Measurements from ENCODE around the gene MRFAP1L1.
A peak's percentile ranks its signal among the peaks of the same experiment; 100 is the strongest.

Gene MRFAP1L1

DNA sequence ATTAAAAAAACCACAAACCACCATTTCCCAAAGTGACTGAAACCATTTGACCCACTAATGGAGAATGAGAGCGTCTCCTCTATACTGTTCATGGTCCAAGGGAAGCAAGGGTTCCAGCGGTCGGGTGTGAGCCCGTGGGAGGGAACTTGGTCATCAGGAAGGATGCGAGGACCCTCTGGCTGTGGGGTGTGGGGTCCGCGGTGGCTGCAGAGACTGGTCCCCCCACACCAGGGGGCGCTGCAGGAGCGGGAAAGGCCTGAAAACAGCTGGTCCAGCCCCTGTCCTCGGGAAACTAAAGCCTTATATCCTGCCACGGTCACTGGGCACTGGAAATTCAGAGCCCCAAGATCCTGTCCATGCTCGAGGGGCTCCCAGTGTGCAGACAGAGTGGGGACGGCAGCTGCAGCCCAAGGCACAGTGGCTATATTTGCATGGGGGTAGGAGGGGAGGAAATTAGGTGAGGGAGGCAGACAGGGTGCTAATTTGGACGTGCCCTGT lies 10.6 kb upstream of the MRFAP1L1 start:
- no peak for DNase-seq (ENCODE audit: low read depth)
- TF ChIP-seq, protein P1, sequence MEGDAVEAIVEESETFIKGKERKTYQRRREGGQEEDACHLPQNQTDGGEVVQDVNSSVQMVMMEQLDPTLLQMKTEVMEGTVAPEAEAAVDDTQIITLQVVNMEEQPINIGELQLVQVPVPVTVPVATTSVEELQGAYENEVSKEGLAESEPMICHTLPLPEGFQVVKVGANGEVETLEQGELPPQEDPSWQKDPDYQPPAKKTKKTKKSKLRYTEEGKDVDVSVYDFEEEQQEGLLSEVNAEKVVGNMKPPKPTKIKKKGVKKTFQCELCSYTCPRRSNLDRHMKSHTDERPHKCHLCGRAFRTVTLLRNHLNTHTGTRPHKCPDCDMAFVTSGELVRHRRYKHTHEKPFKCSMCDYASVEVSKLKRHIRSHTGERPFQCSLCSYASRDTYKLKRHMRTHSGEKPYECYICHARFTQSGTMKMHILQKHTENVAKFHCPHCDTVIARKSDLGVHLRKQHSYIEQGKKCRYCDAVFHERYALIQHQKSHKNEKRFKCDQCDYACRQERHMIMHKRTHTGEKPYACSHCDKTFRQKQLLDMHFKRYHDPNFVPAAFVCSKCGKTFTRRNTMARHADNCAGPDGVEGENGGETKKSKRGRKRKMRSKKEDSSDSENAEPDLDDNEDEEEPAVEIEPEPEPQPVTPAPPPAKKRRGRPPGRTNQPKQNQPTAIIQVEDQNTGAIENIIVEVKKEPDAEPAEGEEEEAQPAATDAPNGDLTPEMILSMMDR (IDR thresholded peaks at IDR 0.05; ENCODE audit: control insufficient read depth, extremely low read depth, insufficient read depth), result peak; percentile 88
- no peak overlapping the region for H3K4me3 ChIP-seq (ENCODE audit: low read depth, low read length)

DNA sequence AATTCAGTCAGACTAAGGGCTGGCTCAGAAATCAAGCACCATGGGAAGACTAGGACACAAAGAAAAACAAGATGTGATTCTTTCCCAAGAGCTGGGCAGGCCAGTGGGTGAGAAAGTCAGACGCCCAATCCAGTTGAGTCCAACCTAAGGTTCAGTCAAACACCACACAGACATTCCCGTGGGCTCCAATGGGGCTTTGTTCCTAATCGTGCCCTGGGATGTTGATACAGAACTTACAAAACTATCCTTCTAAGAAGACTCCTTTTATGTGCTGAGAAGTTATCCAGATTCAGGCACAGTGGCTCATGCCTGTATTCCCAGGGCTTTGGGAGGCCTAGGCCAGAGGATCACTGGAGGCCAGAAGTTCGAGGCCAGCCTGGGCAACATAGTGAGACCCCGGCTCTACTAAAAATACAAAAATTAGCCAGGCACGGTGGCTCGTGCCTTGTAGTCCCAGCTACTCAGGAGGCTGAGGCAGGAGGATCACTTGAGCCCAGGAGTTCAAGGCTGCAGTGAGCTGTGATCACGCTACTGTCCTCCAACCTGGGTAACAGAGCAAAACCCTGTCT lies 10.0 kb upstream of the MRFAP1L1 start:
- DNase-seq (ENCODE audit: low read depth), result no peak
- TF ChIP-seq, protein P1 (IDR thresholded peaks at IDR 0.05; ENCODE audit: control insufficient read depth, extremely low read depth, insufficient read depth), result no peak

DNA sequence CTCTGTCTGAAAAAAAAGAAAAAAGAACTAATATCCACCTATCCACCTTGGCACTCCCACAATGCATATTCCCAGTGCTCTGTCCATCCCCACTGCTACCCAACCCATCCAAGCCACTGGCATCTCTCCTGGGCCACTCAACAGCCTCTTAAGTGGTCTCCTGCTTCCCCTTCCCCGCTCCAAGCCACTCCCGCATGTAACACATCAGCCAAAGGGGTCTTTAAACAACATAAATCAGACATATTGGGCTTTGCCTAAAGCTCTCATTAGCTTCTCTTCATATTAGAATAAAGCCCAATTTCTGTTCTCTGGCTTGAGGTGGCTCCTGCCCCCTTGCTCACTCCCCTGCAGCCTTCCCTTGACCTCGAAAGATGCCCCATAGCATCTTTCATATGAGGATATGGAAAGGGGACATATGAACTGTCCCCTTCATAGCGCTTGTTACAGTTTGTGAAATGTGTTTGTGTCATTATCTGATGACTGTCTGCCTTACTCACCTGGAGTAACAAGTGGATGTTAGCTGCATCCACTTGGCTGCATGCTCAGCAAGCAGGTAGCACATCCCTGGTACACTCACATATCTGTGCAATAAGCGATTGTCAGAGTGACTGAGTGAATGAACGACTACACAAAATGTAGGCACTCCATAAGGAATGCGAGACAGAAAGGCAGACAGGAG lies 9.4 kb upstream of the MRFAP1L1 start:
- no peak overlapping the region for H3K4me3 ChIP-seq (ENCODE audit: low read depth, low read length)
- TF ChIP-seq, protein P1 (IDR thresholded peaks at IDR 0.05; ENCODE audit: control insufficient read depth, extremely low read depth, insufficient read depth), result no peak
- no peak for DNase-seq (ENCODE audit: low read depth)

More for the DNA sequence above, 10.0 kb upstream of the MRFAP1L1 start:
- H3K4me3 ChIP-seq (ENCODE audit: low read depth, low read length), result no peak overlapping the region

DNA sequence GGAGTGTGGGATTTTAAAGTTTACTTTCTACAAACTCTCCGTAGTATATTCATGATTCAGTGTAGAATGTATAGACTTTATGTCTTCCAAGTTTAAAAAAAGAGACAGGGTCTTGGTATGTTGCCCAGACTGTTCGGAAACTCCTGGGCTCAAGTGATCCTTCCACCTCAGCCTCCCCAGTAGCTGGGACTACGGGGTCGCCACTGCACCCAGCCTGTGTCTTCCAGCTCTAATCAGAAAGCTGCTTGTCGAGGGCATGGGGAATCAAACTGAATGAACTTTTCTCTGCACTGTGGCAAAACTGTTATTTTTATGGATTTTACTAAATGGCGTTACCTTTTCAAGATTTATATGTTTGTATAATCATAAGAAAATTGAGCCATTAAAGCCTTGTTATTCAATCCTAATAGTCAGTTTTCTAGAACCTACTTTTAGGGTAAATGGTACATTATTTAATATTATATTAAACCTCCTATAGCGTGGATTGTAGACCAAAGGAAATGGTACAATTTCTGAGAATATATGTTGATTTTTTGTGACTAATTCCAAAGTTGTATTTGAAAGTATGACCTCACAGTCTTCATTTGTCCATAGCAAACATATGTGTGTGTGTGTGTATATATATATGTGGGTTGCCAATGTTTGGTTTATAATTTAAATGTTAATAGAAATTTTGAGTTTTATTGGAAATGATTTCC lies 7.4 kb upstream of the MRFAP1L1 start:
- TF ChIP-seq, protein P1 (IDR thresholded peaks at IDR 0.05; ENCODE audit: control insufficient read depth, extremely low read depth, insufficient read depth), result no peak
- peak overlapping the region; percentile 84 for H3K4me3 ChIP-seq (ENCODE audit: low read depth, low read length)
- no peak for DNase-seq (ENCODE audit: low read depth)

DNA sequence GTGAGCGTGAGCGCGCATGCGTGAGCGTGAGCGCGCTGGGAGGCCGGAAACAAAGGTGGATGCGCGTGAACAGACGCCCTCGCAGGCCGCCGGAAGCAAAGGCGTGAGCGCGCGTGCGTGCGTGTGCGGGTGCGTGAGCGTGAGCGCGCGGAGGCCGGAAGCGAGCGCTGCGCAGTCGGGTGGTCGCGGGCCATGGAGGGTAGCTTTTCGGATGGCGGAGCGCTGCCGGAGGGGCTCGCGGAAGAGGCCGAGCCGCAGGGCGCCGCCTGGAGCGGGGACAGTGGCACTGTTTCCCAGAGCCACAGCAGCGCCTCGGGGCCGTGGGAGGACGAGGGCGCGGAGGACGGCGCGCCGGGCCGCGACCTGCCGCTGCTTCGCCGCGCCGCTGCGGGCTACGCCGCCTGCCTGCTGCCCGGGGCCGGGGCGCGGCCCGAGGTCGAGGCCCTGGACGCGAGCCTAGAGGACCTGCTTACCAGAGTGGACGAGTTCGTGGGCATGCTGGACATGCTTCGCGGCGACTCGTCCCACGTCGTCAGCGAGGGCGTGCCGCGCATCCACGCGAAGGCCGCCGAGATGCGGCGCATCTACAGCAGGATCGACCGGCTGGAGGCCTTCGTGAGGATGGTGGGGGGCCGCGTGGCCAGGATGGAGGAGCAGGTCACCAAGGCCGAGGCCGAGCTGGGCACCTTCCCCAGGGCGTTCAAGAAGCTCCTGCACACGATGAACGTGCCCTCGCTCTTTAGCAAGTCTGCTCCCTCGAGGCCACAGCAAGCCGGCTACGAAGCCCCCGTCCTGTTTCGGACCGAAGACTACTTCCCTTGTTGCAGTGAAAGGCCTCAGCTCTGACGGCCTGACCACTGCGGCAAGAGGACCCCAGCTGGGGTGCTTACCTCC lies 6.6 kb upstream of the MRFAP1L1 start, which contains the start of gene BLOC1S4:
TSS of gene BLOC1S4 (plus strand) at position 157 of the 894 bp plus-strand sequence. CDS start at position 193, 36 bp downstream.
- TF ChIP-seq, protein P1 (IDR thresholded peaks at IDR 0.05; ENCODE audit: control insufficient read depth, extremely low read depth, insufficient read depth), result no peak
- peak; percentile 77 for DNase-seq (ENCODE audit: low read depth)
- H3K4me3 ChIP-seq (ENCODE audit: low read depth, low read length), result peak within 1 kb of the TSS; percentile 84

DNA sequence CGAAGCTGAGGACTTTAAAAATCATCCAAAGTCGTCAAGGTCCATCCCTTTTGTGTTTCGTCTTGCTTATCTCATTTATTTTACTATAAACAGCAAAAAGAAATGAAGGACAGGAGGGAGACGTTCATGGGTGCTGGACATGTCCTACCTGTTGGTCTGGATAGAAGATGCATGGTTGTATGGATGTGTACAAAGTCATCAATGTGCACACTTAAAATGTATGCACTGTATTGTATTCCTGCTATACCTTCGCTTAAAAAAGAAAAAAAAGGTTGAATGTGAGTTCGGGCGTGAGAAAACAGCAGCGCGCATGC lies 6.0 kb upstream of the MRFAP1L1 start:
- peak overlapping the region; percentile 84 for H3K4me3 ChIP-seq (ENCODE audit: low read depth, low read length)
- DNase-seq (ENCODE audit: low read depth), result no peak
- TF ChIP-seq, protein P1 (IDR thresholded peaks at IDR 0.05; ENCODE audit: control insufficient read depth, extremely low read depth, insufficient read depth), result no peak

Data from LNCaP clone FGC (cell line).